Stimulated activated CD4-positive, alpha-beta T cell treated with anti-CD3 and anti-CD28 coated beads, Interleukin-12 subunit alpha, Interleukin-12 subunit beta, amount 100 ng/mL, for 4 hours (primary cell): Measurements from ENCODE around the gene PLCZ1.
"Not testable (repeated sequence)": the region's sequence is repeated elsewhere in the genome, so short reads cannot be mapped to it uniquely, and the experiment has no call there.

Source experiments
- DNase-seq: peaks from one replicate; pipeline ENCODE4 v3.0.0-alpha.2; 2020

The PLCZ1 gene

GRCh38 chr12:18737819-18738218 lies at the start of gene PLCZ1, which contains the start of gene CAPZA3:
PLCZ1 (minus strand) TSS chr12:18738012; CDS start chr12:18737371, 641 bp downstream.
CAPZA3 (plus strand) TSS chr12:18738119; CDS start chr12:18738269, 150 bp downstream.
- no peak for DNase-seq

- not testable (repeated sequence) for DNase-seq
These were observed 47.7 kb upstream of the PLCZ1 start for GRCh38 chr12:18785465-18785864.

- DNase-seq = no peak
These were observed 45.0 kb upstream of the PLCZ1 start for GRCh38 chr12:18782827-18783226.

GRCh38 chr12:18766479-18766878 lies 28.7 kb upstream of the PLCZ1 start:
- not testable (repeated sequence) for DNase-seq

GRCh38 chr12:18755341-18755740 lies 17.5 kb upstream of the PLCZ1 start:
- no peak for DNase-seq

GRCh38 chr12:18754124-18754707 lies 16.4 kb upstream of the PLCZ1 start:
- no peak for DNase-seq

- no peak for DNase-seq
These were observed 15.8 kb upstream of the PLCZ1 start for GRCh38 chr12:18753481-18754123.

GRCh38 chr12:18752947-18753346 lies 15.1 kb upstream of the PLCZ1 start:
- DNase-seq = no peak

- DNase-seq = no peak
These were observed 14.6 kb upstream of the PLCZ1 start for GRCh38 chr12:18752280-18752920.

GRCh38 chr12:18751866-18752265 lies 14.1 kb upstream of the PLCZ1 start:
- no peak for DNase-seq

- no peak for DNase-seq
These were observed 12.3 kb upstream of the PLCZ1 start for GRCh38 chr12:18750085-18750484.

- no peak for DNase-seq
These were observed 11.7 kb upstream of the PLCZ1 start for GRCh38 chr12:18749386-18749957.

- no peak for DNase-seq
These were observed 10.1 kb upstream of the PLCZ1 start for GRCh38 chr12:18747895-18748294.

GRCh38 chr12:18731156-18731555 lies 6.7 kb downstream of the PLCZ1 start:
- no peak for DNase-seq

- no peak for DNase-seq
These were observed 14.1 kb downstream of the PLCZ1 start for GRCh38 chr12:18723752-18724151.

- DNase-seq = no peak
These were observed 16.4 kb downstream of the PLCZ1 start for GRCh38 chr12:18721452-18721851.

GRCh38 chr12:18720690-18721089 lies 17.1 kb downstream of the PLCZ1 start:
- no peak for DNase-seq

GRCh38 chr12:18719922-18720510 lies 17.8 kb downstream of the PLCZ1 start:
- DNase-seq = no peak

GRCh38 chr12:18718462-18718861 lies 19.4 kb downstream of the PLCZ1 start:
- DNase-seq = no peak

GRCh38 chr12:18716236-18716635 lies 21.6 kb downstream of the PLCZ1 start:
- DNase-seq = no peak

GRCh38 chr12:18706798-18707197 lies 31.0 kb downstream of the PLCZ1 start:
- DNase-seq = no peak

GRCh38 chr12:18703911-18704310 lies 33.9 kb downstream of the PLCZ1 start:
- DNase-seq = no peak

GRCh38 chr12:18703321-18703720 lies 34.5 kb downstream of the PLCZ1 start:
- no peak for DNase-seq

GRCh38 chr12:18700271-18700670 lies 37.5 kb downstream of the PLCZ1 start:
- no peak for DNase-seq
